ENCODE data around the gene CUEDC2. TPM values are rescaled to one million over a fixed set of nuclear protein-coding genes. Genes with fewer than 3 reads are reported as not detected.

CUEDC2 gene
- total and polyA plus RNA-seq, 10 of the 15 experiments (the other 5 are each of a cell fraction or from before 2014, with no cell fraction given) = 20.4 to 121 (median 75.0) TPM

DNA sequence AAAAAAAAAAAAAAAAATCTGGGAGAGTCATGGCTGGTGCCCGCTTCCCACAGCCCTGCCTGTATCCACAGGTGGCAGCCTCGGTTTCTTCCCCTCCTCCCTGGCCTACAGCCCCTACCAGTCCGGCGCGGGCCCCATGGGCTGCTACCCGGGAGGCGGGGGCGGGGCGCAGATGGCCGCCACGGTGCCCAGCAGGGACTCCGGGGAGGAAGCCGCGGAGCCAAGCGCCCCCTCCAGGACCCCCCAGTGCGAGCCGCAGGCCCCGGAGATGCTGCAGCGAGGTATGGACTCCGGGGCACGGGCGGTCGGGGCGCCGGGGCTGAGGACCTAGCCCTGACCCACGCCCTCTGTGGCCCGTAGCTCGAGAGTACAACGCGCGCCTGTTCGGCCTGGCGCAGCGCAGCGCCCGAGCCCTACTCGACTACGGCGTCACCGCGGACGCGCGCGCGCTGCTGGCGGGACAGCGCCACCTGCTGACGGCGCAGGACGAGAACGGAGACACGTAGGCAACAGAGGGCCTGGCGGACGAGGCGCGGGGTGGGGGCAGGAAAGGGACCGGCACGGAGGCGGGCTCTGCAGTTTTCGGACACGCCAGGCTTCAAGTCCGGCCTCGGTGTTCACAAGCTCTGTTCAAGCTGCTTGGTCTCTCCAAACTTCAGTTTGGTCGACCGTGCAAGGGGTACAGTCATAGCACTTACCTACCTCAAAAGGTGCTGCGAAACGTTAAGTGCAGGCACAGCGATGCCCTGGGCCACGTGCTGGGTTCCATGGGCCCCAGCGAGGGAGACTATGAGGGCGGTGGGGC, 33.0 kb downstream of the CUEDC2 start (continued):
- TF ChIP-seq, protein P1, sequence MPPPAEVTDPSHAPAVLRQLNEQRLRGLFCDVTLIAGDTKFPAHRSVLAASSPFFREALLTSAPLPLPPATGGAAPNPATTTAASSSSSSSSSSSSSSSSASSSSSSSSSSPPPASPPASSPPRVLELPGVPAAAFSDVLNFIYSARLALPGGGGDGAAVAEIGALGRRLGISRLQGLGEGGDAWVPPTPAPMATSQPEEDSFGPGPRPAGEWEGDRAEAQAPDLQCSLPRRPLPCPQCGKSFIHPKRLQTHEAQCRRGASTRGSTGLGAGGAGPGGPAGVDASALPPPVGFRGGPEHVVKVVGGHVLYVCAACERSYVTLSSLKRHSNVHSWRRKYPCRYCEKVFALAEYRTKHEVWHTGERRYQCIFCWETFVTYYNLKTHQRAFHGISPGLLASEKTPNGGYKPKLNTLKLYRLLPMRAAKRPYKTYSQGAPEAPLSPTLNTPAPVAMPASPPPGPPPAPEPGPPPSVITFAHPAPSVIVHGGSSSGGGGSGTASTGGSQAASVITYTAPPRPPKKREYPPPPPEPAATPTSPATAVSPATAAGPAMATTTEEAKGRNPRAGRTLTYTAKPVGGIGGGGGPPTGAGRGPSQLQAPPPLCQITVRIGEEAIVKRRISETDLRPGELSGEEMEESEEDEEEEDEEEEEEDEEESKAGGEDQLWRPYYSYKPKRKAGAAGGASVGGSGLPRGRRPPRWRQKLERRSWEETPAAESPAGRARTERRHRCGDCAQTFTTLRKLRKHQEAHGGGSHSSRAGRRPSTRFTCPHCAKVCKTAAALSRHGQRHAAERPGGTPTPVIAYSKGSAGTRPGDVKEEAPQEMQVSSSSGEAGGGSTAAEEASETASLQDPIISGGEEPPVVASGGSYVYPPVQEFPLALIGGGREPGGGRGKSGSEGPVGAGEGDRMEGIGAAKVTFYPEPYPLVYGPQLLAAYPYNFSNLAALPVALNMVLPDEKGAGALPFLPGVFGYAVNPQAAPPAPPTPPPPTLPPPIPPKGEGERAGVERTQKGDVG (CRISPR knock-in tag; IDR thresholded peaks at IDR 0.05) = no peak
- TF ChIP-seq NR2C1 (IDR thresholded peaks at IDR 0.05) (peak; percentile 30; the same call in 1 of the 2 replicates), SPI1 (IDR thresholded peaks at IDR 0.05; ENCODE audit: borderline replicate concordance, insufficient read depth, low read depth, low read length) (no peak), ZBED1 (IDR thresholded peaks at IDR 0.05; ENCODE audit: borderline replicate concordance) (peak; percentile 60; the same call in 1 of the 2 replicates), SREBF2 (IDR thresholded peaks at IDR 0.05; ENCODE audit: low read length) (no peak), CHD2 (IDR thresholded peaks at IDR 0.05; ENCODE audit: borderline replicate concordance, low read depth, low read length) (peak; percentile 74; the same call in 1 of the 2 replicates), YY1 (IDR thresholded peaks at IDR 0.05; ENCODE audit: low read depth, low read length) (peak; percentile 76; the same call in 1 of the 2 replicates), SMAD1 (IDR thresholded peaks at IDR 0.05; ENCODE audit: low read depth, partially characterized antibody) (no peak), POU2F2 (IDR thresholded peaks at IDR 0.05; ENCODE audit: borderline replicate concordance, low read depth, low read length) (peak; percentile 54; the same call in 2 of the 3 replicates), CEBPB (IDR thresholded peaks at IDR 0.05; ENCODE audit: borderline replicate concordance in 1 of 2, low read depth in 2 of 2, low read length in 2 of 2) (no peak), HCFC1 (IDR thresholded peaks at IDR 0.05; ENCODE audit: low read length) (peak; percentile 42; the same call in 1 of the 2 replicates), CBX5 (IDR thresholded peaks at IDR 0.05; ENCODE audit: low read depth) (no peak), NFXL1 (IDR thresholded peaks at IDR 0.05; ENCODE audit: borderline replicate concordance) (no peak), ZZZ3 (IDR thresholded peaks at IDR 0.05; ENCODE audit: control insufficient read depth, insufficient read length, low read depth) (no peak), ZNF622 (IDR thresholded peaks at IDR 0.05) (no peak), CBFB (IDR thresholded peaks at IDR 0.05; ENCODE audit: low read depth) (no peak), BCL11A (IDR thresholded peaks at IDR 0.05; ENCODE audit: low read depth, low read length) (no peak), MTA3 (IDR thresholded peaks at IDR 0.05; ENCODE audit: borderline replicate concordance, low read length) (no peak), ZNF207 (IDR thresholded peaks at IDR 0.05; ENCODE audit: borderline replicate concordance) (peak; percentile 51; the same call in 1 of the 2 replicates)
- TF ChIP-seq, protein P2, sequence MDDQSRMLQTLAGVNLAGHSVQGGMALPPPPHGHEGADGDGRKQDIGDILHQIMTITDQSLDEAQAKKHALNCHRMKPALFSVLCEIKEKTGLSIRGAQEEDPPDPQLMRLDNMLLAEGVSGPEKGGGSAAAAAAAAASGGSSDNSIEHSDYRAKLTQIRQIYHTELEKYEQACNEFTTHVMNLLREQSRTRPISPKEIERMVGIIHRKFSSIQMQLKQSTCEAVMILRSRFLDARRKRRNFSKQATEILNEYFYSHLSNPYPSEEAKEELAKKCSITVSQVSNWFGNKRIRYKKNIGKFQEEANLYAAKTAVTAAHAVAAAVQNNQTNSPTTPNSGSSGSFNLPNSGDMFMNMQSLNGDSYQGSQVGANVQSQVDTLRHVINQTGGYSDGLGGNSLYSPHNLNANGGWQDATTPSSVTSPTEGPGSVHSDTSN (IDR thresholded peaks at IDR 0.05; ENCODE audit: insufficient replicate concordance, low read depth, low read length) = no peak
- TF ChIP-seq, protein P3, sequence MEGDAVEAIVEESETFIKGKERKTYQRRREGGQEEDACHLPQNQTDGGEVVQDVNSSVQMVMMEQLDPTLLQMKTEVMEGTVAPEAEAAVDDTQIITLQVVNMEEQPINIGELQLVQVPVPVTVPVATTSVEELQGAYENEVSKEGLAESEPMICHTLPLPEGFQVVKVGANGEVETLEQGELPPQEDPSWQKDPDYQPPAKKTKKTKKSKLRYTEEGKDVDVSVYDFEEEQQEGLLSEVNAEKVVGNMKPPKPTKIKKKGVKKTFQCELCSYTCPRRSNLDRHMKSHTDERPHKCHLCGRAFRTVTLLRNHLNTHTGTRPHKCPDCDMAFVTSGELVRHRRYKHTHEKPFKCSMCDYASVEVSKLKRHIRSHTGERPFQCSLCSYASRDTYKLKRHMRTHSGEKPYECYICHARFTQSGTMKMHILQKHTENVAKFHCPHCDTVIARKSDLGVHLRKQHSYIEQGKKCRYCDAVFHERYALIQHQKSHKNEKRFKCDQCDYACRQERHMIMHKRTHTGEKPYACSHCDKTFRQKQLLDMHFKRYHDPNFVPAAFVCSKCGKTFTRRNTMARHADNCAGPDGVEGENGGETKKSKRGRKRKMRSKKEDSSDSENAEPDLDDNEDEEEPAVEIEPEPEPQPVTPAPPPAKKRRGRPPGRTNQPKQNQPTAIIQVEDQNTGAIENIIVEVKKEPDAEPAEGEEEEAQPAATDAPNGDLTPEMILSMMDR (IDR thresholded peaks at IDR 0.05 in 2 of 3, conservative IDR thresholded peaks at IDR 0.05 in 1 of 3; ENCODE audit: control insufficient read depth in 2 of 3, extremely low read depth in 1 of 3, insufficient read depth in 1 of 3, low read depth in 3 of 3, low read length in 3 of 3) = peak; percentile 88 to 94 (median 88)
- TF ChIP-seq, protein P4, sequence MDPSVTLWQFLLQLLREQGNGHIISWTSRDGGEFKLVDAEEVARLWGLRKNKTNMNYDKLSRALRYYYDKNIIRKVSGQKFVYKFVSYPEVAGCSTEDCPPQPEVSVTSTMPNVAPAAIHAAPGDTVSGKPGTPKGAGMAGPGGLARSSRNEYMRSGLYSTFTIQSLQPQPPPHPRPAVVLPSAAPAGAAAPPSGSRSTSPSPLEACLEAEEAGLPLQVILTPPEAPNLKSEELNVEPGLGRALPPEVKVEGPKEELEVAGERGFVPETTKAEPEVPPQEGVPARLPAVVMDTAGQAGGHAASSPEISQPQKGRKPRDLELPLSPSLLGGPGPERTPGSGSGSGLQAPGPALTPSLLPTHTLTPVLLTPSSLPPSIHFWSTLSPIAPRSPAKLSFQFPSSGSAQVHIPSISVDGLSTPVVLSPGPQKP (IDR thresholded peaks at IDR 0.05; ENCODE audit: low read depth, low read length) = peak; percentile 38; the same call in 1 of the 2 replicates
